Measurements from ENCODE around the gene DPP9. TPM values are rescaled to one million over a fixed set of nuclear protein-coding genes. Genes with fewer than 3 reads are reported as not detected.
"Not testable (repeated sequence)": the region's sequence is repeated elsewhere in the genome, so short reads cannot be mapped to it uniquely, and the experiment has no call there.

DPP9 gene
- total and polyA plus RNA-seq, 2 donors, result 13.4 to 37.9 TPM

DNA sequence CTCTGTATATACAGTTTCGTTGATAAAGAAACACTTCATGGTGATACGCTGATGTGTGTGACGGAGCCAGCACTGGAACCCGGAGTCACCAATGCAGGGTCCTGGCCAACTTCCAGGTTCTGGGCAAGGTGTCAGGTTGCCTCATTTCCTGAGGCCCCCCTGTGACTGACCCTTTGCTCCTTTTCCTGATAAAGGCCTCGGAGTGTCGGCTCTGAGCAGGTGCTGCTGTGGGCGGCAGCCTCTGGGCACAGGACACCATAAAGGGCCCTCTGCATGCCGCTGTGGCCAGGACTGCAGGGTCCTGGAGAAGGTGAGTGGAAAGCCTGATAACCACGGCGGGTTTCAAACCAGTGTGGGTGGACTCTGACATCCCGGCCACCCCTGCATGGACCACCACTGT, 36.2 kb downstream of the DPP9 start:
- no peak for DNase-seq (ENCODE audit: low read depth in 6 of 9, low spot score in 9 of 9)
- H3K27ac ChIP-seq (ENCODE audit: low read depth in 1 of 2, low read length in 1 of 2), result no peak overlapping the region
- WGBS, result 98% methylated on average over 11 of the region's 11 CpGs
- H3K27me3 ChIP-seq (ENCODE audit: control insufficient read depth in 2 of 2, insufficient read depth in 1 of 2, low read length in 1 of 2), result no peaks in the 10 kb centered on the region
- H3K36me3 ChIP-seq (ENCODE audit: control insufficient read depth in 2 of 2, insufficient read depth in 2 of 2, low read length in 1 of 2), result peaks cover 74 to 90% of the 10 kb centered on the region in 2 donors
- H3K4me3 ChIP-seq (ENCODE audit: low read length in 2 of 2), result no peak overlapping the region
- no peaks in the 10 kb centered on the region for H3K9me3 ChIP-seq (ENCODE audit: control insufficient read depth in 2 of 2, insufficient read depth in 1 of 2, low read length in 1 of 2)
- no peaks in the 10 kb centered on the region for H3K4me1 ChIP-seq (ENCODE audit: control insufficient read depth in 2 of 2, insufficient read depth in 2 of 2, low read length in 2 of 2)

DNA sequence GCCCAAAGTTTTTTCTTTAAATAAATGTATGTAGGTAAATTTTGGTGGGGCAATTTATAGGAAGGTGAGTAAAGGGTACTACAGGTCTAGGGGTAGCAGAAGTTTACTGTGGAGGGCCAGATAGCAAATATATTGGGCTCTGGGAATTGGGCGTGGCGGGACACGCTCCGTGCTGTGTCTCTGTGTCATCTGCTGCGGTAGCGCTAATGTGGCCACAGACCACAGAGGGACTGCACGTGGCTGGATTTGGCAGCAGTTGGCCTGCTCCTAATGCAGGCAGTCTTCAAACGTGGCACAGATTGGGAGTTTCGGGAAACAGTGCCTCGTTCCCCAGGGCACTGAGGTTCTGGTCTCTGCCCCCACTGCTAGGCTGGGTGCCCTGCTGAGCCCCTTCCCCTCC, 36.9 kb downstream of the DPP9 start:
- H3K36me3 ChIP-seq (ENCODE audit: control insufficient read depth in 2 of 2, insufficient read depth in 2 of 2, low read length in 1 of 2), result peaks cover 75 to 89% of the 10 kb centered on the region in 2 donors
- no peak overlapping the region for H3K4me3 ChIP-seq (ENCODE audit: low read length in 2 of 2)
- no peaks in the 10 kb centered on the region for H3K4me1 ChIP-seq (ENCODE audit: control insufficient read depth in 2 of 2, insufficient read depth in 2 of 2, low read length in 2 of 2)
- no peak for DNase-seq (ENCODE audit: low read depth in 6 of 9, low spot score in 9 of 9)
- no peak overlapping the region for H3K27ac ChIP-seq (ENCODE audit: low read depth in 1 of 2, low read length in 1 of 2)
- WGBS, result 98% methylated on average over 10 of the region's 10 CpGs
- no peaks in the 10 kb centered on the region for H3K9me3 ChIP-seq (ENCODE audit: control insufficient read depth in 2 of 2, insufficient read depth in 1 of 2, low read length in 1 of 2)
- no peaks in the 10 kb centered on the region for H3K27me3 ChIP-seq (ENCODE audit: control insufficient read depth in 2 of 2, insufficient read depth in 1 of 2, low read length in 1 of 2)

DNA sequence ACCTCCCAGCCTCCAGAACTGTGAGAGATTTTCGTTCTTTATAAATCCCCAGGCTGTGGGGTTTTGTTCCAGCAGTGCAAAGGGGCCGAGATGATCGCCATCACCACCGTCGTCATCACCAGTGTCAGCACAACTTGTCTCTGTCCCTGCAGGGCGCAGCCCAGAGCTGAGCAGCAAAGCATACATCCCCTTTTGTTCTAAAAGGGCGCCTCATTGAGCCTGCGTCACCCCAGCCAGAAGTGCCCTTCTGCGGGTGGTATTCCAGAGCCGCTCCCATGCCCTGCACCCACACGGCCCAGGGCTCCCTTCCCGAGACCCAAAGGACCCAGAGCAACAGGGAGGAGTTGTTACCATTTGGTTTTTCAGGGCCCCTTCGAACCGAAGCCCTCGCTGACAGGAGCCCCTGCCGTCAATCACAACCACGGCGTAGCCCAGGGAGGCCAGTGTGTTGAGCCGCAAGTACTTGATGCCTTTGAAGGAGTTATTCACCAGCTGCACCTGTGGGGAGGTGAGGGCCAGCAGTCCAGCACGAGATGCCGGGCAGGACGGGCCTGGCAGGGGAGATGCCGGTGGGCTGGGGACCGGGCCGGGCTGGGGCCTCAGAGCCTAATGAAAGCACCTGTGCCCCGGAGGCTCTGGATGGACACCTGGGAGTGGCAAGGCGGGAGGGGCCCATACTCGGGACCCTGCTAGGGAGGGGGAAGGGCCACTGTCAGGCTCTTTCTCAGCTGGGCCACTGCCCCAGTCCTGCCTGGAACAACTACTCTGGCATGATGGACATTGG, 39.1 kb downstream of the DPP9 start:
- no peak overlapping the region for H3K27ac ChIP-seq (ENCODE audit: low read depth in 1 of 2, low read length in 1 of 2)
- WGBS, result 96% methylated on average over 28 of the region's 28 CpGs
- H3K4me1 ChIP-seq (ENCODE audit: control insufficient read depth in 2 of 2, insufficient read depth in 2 of 2, low read length in 2 of 2), result no peaks in the 10 kb centered on the region
- no peaks in the 10 kb centered on the region for H3K27me3 ChIP-seq (ENCODE audit: control insufficient read depth in 2 of 2, insufficient read depth in 1 of 2, low read length in 1 of 2)
- H3K9me3 ChIP-seq (ENCODE audit: control insufficient read depth in 2 of 2, insufficient read depth in 1 of 2, low read length in 1 of 2), result no peaks in the 10 kb centered on the region
- no peak for DNase-seq (ENCODE audit: low read depth in 6 of 9, low spot score in 9 of 9)
- peaks cover 62 to 78% of the 10 kb centered on the region in 2 donors for H3K36me3 ChIP-seq (ENCODE audit: control insufficient read depth in 2 of 2, insufficient read depth in 2 of 2, low read length in 1 of 2)
- H3K4me3 ChIP-seq (ENCODE audit: low read length in 2 of 2), result no peak overlapping the region

DNA sequence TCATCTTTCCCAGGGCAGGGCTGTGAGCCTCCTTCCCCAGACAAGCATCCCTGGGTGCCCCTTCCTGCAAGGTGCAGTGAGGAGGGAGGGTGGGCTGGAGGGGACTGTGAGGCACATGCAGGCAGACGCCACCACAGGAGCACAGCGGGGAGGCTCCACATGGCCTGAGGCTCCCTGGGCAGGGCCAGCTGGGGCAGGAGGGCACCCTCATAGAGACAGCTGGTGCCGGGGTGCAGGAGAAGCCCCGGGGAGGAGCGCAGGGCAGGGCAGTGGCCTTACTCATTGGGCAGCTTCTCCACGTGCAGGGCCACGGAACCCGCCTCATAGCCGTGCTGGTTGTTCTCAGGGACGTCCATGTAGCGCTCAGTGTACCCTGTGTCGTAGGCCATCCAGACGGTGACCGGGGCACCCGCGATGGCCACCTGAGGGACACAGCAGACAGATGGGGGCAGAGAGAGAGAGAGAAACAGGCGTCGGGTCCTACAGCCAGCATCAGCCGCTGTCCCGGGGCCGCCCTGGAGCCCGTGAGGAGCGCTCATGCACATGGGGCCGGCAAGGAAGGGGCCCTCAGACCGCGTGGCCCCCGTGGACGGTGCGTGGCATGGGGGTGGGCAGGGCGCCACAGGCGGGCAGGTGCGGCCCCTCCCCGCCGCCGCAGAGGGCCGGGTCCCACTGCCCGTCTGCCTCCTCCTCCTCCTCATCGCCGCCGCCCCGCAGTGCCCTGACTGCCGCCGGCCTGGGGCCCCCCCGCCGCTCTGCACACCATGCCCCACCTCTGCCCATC, 41.0 kb downstream of the DPP9 start:
- peaks cover 58 to 74% of the 10 kb centered on the region in 2 donors for H3K36me3 ChIP-seq (ENCODE audit: control insufficient read depth in 2 of 2, insufficient read depth in 2 of 2, low read length in 1 of 2)
- no peaks in the 10 kb centered on the region for H3K27me3 ChIP-seq (ENCODE audit: control insufficient read depth in 2 of 2, insufficient read depth in 1 of 2, low read length in 1 of 2)
- H3K4me1 ChIP-seq (ENCODE audit: control insufficient read depth in 2 of 2, insufficient read depth in 2 of 2, low read length in 2 of 2), result no peaks in the 10 kb centered on the region
- H3K27ac ChIP-seq (ENCODE audit: low read depth in 1 of 2, low read length in 1 of 2), result no peak overlapping the region
- WGBS, result 98% methylated on average over 45 of the region's 45 CpGs
- H3K9me3 ChIP-seq (ENCODE audit: control insufficient read depth in 2 of 2, insufficient read depth in 1 of 2, low read length in 1 of 2), result no peaks in the 10 kb centered on the region
- DNase-seq (ENCODE audit: low read depth in 6 of 9, low spot score in 9 of 9), result no peak
- no peak overlapping the region for H3K4me3 ChIP-seq (ENCODE audit: low read length in 2 of 2)

DNA sequence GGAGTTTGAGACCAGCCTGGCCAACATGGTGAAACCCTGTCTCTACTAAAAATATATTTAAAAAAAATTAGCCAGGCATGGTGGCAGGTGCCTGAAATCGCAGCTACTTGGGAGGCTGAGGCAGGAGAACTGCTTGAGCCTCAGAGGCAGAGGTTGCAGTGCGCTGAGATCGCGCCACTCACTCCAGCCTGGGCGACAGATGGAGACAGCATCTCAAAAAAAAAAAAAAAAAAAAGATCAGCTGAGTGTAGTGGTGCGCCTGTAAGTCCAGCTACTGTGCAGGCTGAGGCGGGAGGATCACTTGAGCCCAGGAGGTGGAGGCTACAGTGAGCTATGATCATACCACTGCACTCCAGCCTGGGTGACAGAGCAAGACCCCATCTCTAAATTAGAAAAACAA, 43.6 kb downstream of the DPP9 start:
- not testable (repeated sequence) for H3K9me3 ChIP-seq (ENCODE audit: control insufficient read depth in 2 of 2, insufficient read depth in 1 of 2, low read length in 1 of 2); DNase-seq (ENCODE audit: low read depth in 6 of 9, low spot score in 9 of 9); H3K27me3 ChIP-seq (ENCODE audit: control insufficient read depth in 2 of 2, insufficient read depth in 1 of 2, low read length in 1 of 2); H3K4me3 ChIP-seq (ENCODE audit: low read length in 2 of 2); H3K4me1 ChIP-seq (ENCODE audit: control insufficient read depth in 2 of 2, insufficient read depth in 2 of 2, low read length in 2 of 2); H3K27ac ChIP-seq (ENCODE audit: low read depth in 1 of 2, low read length in 1 of 2)
- WGBS, result over 99% methylated on average over 7 of the region's 7 CpGs
- H3K36me3 ChIP-seq (ENCODE audit: control insufficient read depth in 2 of 2, insufficient read depth in 2 of 2, low read length in 1 of 2), result peaks cover 48 to 74% of the 10 kb centered on the region in 2 donors

DNA sequence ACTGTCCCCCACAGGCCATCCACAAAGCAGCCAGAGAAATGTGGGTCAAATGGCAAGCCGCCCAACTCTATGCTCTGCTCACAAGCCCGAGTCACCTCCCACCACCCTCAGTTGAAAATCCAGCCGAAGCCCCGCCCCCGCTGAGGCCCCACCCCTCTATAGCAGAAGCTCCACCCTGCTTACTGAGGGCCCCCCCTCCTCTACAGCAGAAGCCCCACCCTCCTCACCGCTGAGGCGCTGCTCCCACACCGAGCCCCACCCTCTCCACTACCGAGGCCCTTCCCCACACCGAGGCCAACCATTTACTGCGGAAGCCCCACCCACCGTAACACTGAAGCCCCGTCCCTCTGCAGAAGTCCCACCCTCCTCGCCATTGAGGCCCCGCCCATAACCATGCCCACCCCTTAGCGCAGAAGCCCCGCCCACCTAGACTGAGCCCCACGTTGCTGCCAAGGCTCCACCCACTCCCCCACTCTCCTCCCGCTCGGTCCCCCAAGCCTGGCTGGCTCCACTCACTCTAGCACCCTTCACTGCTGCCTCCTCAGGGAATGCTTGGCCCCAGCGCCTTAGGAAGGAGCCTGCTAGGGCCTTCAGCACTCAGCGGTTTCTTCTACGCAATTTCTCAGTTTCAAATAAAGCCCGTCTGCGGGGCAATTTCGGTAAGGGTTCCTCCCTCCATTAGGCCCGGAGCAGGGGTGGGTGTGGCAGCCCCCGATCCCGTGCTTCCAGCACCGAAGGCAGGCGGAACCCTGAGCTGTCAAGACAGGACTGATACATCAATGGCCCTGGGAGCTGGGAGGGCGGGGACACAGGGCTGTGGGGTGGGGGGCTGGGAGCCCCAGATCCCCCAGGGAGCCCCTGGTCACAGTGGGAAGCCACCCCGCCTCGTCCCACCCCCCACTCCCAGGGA, 44.5 kb downstream of the DPP9 start:
- peak overlapping the region in 1 of 2 donors; percentile 11 for H3K27ac ChIP-seq (ENCODE audit: low read depth in 1 of 2, low read length in 1 of 2)
- H3K9me3 ChIP-seq (ENCODE audit: control insufficient read depth in 2 of 2, insufficient read depth in 1 of 2, low read length in 1 of 2), result no peaks in the 10 kb centered on the region
- no peak overlapping the region for H3K4me3 ChIP-seq (ENCODE audit: low read length in 2 of 2)
- peaks cover 39 to 74% of the 10 kb centered on the region in 2 donors for H3K36me3 ChIP-seq (ENCODE audit: control insufficient read depth in 2 of 2, insufficient read depth in 2 of 2, low read length in 1 of 2)
- WGBS, result 94% methylated on average over 34 of the region's 34 CpGs
- no peaks in the 10 kb centered on the region for H3K4me1 ChIP-seq (ENCODE audit: control insufficient read depth in 2 of 2, insufficient read depth in 2 of 2, low read length in 2 of 2)
- H3K27me3 ChIP-seq (ENCODE audit: control insufficient read depth in 2 of 2, insufficient read depth in 1 of 2, low read length in 1 of 2), result no peaks in the 10 kb centered on the region
- DNase-seq (ENCODE audit: low read depth in 6 of 9, low spot score in 9 of 9), result no peak

DNA sequence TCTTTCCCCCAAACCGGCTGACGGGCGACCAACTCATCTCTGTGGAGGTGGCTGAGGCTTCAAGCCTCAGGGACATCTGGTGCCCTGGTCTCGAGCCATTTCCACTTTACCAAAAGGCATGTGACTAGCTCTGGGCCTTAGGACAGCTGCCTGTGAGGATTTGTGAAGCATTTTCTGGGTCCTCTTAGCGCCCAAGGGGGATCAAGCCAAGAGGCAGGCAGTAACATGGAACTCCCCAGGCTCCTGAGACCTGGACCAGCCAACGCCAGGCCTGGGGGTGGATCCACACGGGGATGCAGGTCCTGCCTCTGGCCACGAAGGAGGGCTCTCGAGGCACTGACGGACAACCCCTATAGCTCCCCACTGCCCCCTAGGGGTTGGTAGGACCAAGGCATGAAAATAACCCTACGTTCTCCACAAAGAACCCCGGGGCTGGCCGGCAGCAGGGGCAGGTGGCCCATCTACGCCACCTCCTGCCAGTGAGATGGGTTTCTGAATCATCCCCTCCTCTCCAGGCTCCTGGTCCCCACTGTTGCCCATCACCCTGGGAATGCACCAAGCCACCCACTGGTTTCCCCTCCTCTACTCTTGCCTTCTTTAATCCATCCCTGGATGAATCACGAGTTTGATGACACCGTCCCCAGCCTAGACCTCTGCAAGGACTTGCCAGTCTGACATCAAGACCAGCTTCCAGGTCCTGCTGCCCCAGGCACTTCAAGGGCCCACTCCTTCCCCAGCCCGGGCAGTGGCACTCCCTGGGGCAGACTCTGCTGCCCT, 46.5 kb downstream of the DPP9 start:
- peak in 1 of 9 donors; percentile 13 for DNase-seq (ENCODE audit: low read depth in 6 of 9, low spot score in 9 of 9)
- no peak overlapping the region for H3K4me3 ChIP-seq (ENCODE audit: low read length in 2 of 2)
- H3K9me3 ChIP-seq (ENCODE audit: control insufficient read depth in 2 of 2, insufficient read depth in 1 of 2, low read length in 1 of 2), result no peaks in the 10 kb centered on the region
- H3K27ac ChIP-seq (ENCODE audit: low read depth in 1 of 2, low read length in 1 of 2), result no peak overlapping the region
- peaks cover 25 to 55% of the 10 kb centered on the region in 2 donors for H3K36me3 ChIP-seq (ENCODE audit: control insufficient read depth in 2 of 2, insufficient read depth in 2 of 2, low read length in 1 of 2)
- H3K27me3 ChIP-seq (ENCODE audit: control insufficient read depth in 2 of 2, insufficient read depth in 1 of 2, low read length in 1 of 2), result no peaks in the 10 kb centered on the region
- H3K4me1 ChIP-seq (ENCODE audit: control insufficient read depth in 2 of 2, insufficient read depth in 2 of 2, low read length in 2 of 2), result no peaks in the 10 kb centered on the region
- WGBS, result 95% methylated on average over 17 of the region's 17 CpGs

DNA sequence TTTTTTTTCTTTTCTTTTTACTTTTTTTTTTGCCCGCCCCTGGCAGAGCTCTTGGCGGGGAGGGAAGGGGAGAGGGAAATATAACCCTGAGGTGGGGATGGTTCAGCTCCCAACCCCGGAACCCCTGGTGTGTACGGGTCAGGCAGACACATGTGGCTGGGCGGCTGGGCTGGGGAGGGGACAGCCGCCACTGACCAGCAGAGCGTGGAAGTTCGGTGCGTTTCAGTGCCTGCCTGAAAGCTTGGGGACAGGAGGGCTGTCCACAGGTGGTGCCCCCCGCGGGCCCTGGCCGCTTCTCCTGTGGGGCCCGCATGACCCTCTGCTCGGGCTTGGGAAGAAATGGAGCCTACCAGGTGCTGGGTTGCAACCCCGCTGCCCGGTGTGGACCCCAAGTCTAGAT, 48.3 kb downstream of the DPP9 start:
- H3K4me3 ChIP-seq (ENCODE audit: low read length in 2 of 2), result no peak overlapping the region
- DNase-seq (ENCODE audit: low read depth in 6 of 9, low spot score in 9 of 9), result no peak
- H3K27me3 ChIP-seq (ENCODE audit: control insufficient read depth in 2 of 2, insufficient read depth in 1 of 2, low read length in 1 of 2), result no peaks in the 10 kb centered on the region
- H3K4me1 ChIP-seq (ENCODE audit: control insufficient read depth in 2 of 2, insufficient read depth in 2 of 2, low read length in 2 of 2), result no peaks in the 10 kb centered on the region
- WGBS, result 95% methylated on average over 16 of the region's 16 CpGs
- peaks cover 0 to 3% of the 10 kb centered on the region in 2 donors for H3K9me3 ChIP-seq (ENCODE audit: control insufficient read depth in 2 of 2, insufficient read depth in 1 of 2, low read length in 1 of 2)
- peaks cover 24 to 53% of the 10 kb centered on the region in 2 donors for H3K36me3 ChIP-seq (ENCODE audit: control insufficient read depth in 2 of 2, insufficient read depth in 2 of 2, low read length in 1 of 2)
- H3K27ac ChIP-seq (ENCODE audit: low read depth in 1 of 2, low read length in 1 of 2), result no peak overlapping the region

Measured in thymus (tissue), 11 donors.